GM18507 (cell line): Measurements from ENCODE around the gene LRCH4.
A peak's percentile ranks its signal among the peaks of the same experiment; 100 is the strongest.

Experiments
- DNase-seq: peaks from one replicate; pipeline ENCODE4 v3.0.0; 2011; ENCODE audit warnings: low read depth; ENCODE audit not compliant: insufficient read length; ENCODE audit errors: extremely low spot score
- FAIRE-seq: peaks from 2 replicates; lab custom pipeline; 2011; peaks lifted over from hg19 to GRCh38; lab: Jason Lieb, UNC

The LRCH4 gene

DNA sequence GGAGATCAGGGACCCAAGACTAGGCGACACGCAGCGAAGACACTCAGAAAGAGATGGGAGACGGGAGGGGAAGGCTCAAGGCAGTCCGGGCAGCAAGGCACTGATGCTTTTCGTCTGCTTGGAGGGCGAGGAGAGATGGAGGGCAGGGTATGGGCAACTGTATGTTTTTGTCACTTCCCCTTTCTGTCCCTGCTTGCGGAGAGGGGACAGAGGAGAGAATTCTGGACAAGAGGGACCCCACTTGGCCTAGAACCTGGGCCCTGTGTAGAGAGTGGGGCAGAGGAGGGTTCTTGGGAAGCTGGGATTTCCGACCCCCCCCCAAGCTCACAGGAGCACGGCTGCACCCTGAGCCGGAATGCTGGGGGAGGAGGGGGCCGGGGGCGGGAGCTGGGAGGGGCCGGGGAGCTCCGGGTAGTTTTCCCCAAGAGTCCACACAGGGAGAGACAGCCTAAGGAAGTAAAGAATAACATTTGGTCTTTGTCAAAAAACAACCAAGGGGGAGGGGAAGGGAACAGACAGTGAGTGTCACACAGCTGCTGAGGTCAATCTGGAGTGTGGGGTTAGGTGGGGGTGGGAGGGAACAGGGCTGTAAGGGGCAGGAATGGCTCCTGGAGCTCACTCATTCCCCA, 1.8 kb downstream of the LRCH4 start:
- DNase-seq (no peak), FAIRE-seq (peak; percentile 69)

DNA sequence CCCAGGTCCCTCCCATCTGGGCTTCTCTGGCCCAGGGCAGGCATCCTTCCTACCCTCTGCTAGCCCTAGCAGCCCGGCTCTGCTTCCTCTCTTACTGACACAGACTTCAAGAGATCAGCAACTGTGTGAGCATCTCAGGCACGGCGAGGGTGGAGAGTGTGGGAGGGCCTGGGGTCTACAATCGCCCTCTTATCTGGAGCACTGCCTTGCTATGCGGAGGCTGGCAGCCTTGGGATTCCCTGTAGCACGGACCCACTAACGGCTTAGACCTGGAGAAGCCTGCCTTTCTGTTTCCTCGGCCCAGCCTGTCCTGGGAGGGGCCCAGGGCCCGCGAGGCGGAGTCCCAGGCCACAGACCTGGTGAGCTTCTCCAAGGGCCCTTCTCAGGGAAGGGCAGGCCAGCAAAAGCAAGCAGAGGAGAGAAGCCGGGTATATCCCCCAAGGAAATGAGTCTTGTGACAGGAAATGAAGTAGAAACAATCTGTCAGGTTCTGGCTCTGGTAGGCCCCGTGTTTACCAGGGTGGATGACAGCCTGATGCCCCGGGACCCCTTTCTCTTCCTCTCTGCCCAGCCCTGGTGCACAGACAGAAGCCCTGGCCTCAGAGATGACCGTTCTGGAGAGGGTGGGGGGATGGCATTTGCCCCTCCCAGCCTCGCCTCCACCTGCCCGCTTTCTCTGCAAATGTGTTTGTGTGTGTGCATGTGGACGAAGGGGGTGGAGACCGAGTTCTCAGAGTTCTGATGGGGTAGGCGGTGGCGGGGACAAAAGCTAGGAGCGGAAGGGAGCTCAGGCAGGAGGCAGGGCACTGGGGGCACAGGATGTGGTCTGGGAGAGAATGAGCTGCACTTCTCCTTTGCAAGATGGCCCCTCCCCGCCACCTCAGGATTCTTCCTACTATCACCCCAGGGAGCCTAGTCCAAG, 2.5 kb downstream of the LRCH4 start:
- DNase-seq: peak; percentile 32
- peak; percentile 87 for FAIRE-seq

DNA sequence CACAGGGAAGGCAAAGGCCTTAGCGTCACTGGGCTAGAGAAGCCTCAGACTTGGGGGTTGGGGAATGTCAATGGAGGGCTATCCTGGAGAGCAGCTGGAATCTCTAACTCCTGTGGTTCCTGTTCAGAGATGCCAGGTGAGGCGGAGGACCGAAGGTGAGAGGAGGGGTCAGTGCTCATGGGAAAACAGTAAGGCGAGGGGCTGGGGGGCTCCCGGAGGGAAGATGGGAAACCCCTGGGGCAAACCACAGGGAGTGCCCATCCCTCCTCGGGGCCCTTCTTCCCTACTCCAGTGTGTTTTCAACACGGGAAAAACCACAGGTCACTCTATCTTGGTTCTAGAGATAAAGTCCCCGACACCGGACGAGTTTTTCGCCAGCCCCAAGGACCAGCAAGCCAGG, 3.3 kb downstream of the LRCH4 start:
- DNase-seq: no peak
- no peak for FAIRE-seq

DNA sequence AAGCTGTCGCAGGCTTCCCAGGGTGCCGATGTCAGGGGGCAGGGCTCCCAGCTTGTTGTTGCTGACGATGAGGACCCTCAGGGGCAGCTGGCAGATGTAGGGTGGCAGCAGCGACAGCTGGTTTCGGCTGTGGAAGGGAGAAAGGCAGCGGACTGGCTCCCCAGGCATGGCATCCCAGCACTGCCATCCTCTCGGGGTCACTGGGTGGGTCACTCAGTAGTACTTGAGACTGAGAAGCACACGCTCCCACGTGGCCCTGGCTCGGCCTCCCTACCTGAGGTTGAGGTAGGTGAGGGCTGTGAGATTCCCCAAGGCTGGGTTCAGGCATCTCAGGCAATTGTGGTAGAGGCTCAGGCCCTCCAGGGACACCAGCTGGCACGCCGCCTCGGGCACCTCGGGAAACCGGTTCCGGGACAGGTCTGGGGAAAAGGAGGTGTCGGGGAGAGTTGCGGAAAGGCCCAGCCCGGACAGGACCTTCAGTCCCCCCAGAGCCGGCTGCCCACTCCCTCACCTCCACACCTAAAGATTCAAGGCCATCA, 3.8 kb downstream of the LRCH4 start:
- FAIRE-seq (no peak), DNase-seq (no peak)

DNA sequence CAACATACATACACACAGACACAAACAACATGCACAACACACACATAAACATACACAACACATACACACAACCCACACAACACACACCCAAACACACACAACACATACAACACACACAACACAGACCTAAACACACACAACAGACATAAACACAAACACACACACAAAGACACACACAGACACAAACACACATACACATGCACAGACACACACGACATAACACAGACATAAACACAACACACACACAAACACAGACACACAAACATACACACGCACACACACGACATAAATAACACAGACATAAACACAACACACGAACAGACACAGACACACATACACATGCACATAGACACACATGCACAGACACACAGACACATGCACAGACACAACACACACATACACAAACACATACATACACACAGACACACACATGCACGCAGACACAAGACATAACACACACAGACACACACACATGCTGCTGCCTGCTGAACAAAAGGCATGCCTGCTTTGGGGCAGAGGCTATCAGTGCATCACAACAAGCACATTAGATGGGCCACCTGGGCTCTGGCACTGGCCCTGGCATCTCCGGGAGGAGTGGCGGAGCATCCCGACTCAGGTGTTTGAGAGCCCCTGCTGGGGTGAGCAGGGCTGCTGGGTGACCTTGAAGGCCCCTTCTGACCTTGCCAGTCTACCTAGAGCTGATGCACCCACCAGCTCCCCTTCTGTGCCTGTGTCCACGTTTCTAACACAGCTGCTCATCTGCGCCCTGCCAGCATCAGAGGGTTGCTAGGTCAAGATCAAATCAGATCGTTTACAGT, 5.3 kb downstream of the LRCH4 start:
- peak; percentile 51 for FAIRE-seq
- no peak for DNase-seq

DNA sequence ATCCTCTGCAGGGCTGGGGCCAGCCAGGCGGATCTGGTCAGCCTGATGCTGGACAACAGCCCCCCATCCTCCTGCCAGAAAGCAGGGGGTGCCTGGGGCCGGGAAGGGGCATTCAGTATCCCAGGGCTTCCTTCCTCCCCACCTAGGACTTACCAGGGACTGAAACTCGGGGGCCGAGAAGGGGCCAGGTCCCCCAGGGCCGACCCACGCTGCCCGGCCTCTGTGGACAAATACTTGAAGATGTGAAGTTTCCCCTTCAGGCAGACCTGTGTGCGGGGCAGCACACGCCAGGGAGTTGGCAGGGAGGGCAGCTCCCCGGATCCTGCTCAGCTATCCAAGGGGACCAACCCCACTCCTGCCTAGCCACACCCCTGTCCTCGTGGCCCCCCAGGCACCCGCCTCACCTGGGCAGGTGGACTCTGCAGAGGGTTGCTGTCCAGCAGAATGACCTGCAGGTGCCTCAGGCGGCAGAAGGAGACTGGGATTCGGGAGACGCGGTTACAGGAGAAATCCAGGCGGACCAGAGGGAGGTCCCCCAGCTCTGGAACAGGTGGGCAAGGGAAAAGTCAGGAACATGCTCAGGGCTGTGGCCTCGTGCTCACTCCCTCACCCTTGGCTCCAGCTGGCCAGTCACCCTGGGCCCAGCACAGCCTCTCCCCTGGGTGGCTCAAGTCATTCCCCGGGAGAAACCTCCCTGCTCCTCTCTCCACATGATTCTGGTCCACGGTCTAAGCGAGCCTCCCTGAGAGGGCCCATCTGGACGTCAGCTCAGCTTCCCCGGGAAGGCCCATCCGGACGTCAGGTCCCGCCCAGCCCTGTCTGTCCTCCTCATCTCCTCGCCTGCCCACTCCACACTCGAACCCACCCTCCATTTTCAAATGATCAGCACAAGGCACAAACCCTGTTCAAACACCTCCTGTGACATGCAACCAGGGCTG, 7.4 kb downstream of the LRCH4 start:
- DNase-seq (no peak), FAIRE-seq (no peak)

DNA sequence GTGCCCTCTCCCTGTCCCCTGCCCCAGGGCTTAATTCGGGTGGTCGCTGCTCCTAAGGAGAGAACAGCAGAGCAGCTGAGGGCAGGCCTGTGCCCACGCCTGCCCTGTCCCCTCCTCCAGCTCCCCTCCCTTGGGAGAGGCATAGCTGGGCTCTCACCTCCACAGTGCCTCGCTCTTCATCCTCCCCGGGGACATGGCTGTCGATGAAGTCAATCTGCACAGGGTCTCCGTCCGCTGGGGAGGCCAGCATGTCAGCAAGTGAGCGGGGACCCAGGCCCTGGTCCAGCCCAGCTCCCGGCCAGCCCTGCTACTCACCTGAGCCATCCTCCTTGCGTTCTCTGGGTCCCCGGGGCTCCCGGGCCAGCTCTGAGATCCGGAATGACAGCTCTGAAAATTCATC, 8.4 kb downstream of the LRCH4 start:
- no peak for DNase-seq
- FAIRE-seq: no peak

DNA sequence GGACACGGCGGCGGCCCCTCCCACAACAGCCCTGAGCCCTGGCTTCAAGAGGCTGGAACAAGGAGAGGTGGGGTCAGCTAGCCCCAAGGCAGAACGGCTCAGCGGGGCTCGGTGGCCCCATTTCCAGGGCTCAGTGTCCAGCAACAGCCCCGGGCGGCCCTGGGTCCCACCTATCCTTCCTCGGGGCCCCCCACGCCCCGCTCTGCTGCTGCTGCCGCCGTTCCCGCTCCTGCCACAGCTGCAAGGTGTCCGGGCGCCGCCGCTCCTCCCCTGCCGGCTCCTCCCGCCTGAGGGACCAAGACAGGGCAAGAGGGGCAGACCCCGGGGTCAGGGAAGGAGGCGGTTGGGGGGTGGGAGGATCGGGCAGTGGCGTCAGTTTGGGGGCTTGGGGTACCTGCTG, 8.8 kb downstream of the LRCH4 start:
- FAIRE-seq (no peak), DNase-seq (no peak)

DNA sequence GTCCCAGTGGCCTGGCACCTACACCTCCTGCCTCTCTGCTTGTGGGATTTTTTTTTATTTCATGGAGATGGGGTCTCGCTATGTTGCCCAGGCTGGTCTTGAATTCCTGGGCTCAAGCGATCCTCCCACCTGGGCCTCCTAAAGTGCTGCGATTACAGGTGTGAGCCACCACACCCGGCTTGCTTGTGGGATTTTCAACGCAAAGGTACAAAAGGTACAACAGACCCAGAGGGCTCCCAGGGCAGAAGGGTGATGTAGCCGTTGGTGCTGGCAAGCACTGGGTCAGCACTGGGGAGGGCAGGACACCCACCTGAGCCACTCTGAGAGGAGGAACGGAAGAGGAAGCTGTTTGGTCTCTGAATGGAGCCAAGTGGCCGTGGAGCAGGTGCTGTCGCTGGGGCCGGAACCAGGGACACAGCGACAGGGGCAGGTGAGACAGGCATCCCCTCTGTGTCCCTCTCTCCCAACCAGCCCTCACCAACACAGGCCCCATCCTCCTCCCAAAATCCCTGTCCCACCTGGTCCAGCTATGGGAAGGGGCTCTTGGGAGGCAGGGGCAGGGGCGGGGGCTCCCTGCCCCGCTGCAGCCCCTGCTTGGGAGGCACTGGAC, 9.4 kb downstream of the LRCH4 start:
- FAIRE-seq: no peak
- DNase-seq: no peak

DNA sequence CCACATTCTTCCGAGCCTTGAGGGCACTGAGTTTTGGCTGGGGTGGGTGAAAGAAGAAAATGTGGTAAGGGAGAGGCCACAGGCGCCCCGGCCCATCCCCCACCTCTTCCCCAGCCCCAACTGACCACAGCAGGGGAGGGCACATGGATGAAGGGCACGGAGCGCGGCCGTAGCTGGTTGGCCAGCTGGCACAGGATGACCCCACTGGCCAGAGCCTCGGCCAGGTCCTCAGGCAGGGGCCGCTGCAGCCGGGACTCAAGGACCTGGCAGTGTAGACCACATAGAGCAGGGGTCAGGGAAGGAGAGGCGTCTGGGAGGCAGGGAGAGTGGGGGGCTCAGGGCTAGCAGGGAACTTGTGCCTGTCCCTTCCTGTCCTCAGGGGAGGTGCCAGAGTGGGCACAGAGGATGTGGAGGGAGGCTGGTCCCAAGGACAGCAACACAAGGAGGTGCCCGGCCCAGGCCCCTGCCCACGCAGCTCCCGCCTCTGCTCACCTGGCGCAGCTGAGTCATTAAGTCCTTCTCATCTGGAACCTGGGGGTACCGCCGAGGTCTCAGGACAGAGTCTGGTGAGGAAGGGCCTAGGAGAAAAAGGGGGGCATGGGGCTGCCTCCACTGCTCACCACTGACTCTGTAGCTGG, 10.1 kb downstream of the LRCH4 start:
- FAIRE-seq: no peak
- no peak for DNase-seq

DNA sequence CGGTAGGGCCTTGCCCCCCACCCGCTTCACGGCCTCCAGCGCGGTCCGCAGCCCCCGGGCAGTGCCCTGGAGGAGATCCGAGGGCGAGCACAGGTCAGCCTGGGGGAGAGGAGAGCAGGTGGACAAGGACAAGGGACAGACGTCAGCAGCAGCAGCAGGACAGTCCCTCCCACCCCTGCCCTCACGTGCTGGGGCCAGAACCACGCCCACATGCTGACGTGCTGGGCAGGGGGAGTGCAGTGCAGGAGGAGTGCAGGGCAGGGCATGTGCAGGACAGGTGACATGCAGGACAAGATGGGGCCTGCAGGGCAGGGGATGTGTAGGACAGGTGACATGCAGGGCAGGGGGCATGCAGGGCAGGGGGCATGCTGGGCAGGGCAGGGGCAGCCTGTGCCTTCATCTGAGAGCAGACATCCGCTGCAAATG, 10.7 kb downstream of the LRCH4 start:
- FAIRE-seq (no peak), DNase-seq (no peak)

DNA sequence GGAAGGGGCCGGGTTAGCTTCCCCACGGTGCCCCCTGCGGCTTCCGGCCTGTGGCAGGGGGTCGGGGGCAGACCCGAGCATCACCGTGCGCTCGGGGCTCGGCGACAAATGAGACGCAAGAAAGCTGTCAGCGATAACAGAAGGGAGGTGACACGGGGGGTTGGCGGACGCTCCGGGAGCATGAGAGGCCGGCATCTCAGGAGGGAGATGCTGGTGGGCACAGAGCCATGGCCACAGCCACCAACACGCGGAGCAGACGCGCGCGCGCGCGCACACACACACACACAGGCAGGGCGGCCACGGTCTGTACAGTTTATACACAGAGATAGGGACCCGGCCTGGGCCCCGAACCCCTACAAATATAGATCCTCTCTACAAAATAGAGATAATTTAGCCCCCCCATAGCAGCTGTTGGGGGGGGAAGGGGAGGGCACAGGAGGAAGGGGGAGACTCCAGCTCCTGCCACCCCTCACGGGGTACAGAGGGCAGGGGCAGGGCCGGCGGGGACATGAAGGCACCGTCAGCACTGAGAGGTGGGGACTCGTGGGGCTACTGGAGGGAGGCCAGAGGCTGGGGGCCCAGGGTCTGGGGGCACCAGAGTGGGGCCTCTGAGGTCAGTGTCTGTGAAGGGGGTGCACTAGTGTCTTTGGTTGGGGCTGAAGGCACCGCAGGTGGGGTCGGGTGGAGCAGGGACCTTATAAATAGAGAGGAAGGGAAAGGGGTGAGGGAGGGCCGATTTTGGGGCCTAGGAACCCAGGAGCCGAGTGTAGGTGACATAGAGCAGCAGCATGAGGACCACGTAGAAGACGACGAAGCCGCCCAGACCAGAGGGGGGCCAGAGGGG, 11.3 kb downstream of the LRCH4 start:
- no peak for DNase-seq
- no peak for FAIRE-seq

DNA sequence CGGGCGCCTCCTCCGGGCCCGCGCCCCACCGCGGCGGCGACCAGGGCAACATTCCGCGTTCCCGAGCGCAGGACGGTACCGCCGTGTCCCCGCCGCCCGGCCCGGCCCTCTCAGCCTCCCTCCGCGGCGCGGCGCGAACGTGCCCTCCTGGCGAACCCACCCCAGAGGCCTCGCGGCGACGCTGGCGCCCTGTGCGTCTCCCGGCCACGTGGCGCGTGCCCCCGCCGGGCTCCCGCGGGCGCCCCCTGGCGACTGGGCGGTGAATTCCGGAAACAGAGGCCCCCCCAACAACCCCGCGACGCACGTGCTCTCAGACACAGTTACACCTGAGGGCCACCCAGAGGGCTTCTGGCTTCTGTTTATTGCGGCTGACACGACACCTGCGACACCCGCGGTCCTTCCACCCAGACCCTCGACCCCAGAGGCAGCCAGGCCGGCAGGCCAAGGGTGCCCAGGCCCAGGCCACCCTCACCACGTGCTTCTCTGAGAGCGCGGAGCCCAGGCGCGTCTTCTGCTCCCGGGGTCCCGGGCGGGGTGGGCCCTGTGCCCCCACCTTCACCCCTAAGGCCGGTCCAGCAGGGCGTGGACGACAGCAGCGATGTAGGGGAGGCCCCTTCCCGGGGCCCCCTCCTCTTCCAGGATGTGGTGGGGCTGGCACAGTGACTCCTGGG, 12.1 kb downstream of the LRCH4 start, which contains the start of gene SAP25:
TSS of gene SAP25 (minus strand) at position 210 of the 671 bp plus-strand sequence. CDS start at position 52, 158 bp downstream.
- FAIRE-seq: no peak
- DNase-seq: no peak

DNA sequence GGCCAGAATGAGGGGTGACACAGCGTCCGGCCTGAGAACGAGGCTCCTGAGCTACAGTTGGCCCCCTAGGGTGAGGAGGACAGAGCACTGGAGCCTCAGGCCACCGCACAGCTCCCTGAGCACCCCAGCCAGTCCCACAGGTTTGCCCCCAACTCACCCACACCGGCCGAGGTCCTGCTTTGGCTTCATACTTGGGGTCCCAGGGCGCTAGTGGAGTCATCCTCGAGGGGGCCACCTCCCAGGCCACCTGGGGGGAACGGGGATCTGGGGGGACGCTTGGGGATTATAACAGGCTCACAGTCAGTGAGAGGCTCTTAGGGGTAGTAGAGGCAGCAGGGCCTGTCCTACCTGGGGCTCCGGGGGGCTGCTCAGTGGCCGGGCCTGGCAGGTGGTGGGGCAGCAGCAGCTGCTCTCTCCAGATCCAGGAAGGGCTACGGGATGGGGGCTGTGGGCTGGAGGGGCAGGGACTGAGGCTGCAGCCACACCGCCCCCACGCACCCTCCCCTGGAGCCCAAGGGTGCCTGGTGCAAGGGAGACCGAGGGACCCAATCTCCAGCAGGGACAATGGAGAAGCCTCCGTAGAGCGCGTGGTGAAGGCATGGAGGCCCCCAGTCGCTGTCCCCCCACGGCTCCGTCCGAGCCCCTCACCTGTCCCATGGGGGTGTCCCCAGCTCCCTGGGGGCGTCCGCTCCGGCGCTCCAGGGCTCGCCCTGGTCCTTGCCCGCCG, 12.8 kb downstream of the LRCH4 start:
- no peak for FAIRE-seq
- no peak for DNase-seq

DNA sequence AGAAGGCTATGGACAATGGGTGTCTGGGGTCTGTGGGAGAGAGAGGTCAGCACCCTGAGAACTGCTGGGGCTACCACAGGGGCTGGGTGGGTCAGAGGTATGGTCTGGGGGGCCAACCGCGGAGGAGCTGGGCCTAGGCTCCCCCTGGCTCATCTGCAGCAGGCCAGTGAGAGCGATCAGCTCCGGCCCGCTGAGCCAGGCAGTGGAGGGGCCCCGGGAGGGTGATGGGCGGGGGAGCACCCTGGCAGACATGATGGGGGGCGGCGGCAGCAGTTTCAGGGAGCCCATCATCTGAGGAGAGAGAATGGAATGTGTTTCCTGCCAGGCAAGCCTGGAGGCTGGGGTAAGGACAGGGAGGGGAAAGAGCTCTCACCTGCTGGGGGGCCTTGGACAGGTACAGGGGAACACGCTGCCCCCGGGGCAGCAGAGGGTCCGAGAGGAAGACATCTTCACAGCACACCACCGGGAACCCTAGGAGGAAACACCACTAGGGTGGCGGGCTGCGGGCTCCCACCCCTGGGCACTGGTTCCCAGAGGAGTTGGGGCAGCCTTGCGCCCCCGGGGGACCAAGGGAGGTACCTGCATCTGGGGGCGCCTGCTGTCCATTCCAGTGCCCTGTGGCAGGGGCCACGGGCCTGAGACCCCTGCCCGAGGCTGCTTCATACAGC, 13.5 kb downstream of the LRCH4 start:
- no peak for DNase-seq
- FAIRE-seq: no peak

DNA sequence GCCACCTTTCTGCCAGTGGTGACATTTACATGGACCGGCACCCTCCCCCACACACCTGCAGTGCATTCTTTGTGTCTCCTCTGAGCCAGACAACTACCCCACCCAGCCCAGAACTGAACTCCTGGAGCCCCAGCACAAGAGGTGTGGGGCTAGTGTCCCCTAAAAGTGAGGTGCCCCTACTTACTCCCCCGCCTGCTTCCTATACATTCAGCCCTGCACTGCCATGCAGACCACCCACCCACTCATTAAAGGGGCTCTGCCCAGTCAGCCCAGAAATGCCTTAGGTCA, 14.2 kb downstream of the LRCH4 start:
- DNase-seq: no peak
- FAIRE-seq: no peak
